Measurements from ENCODE around the gene GLUD1. TPM values are rescaled to one million over a fixed set of nuclear protein-coding genes. Genes with fewer than 3 reads are reported as not detected.
A peak's percentile ranks its signal among the peaks of the same experiment; 100 is the strongest.

The GLUD1 gene
- total and polyA plus RNA-seq, 2 donors (not counting 1 experiment from before 2014, with no cell fraction given): 130 to 327 TPM

DNA sequence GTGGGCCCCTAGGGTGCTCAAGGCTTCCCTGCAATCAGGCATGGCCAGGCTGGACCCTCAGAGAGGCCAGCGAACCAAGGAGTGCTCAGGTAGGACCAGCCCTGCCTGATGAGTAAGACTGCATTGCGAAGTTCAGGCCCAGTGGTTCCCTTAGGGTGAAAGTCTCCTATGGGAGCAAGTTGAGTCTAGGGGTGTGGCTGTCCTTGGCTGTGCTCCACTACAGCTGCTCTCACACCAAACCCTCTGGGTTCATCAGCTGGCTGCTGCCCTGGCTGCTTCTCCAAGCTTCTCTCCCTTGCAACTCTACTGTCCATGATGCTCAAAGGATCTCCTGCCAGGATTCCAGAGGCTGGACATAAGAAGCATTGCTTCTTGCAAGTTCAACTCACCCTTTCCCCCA, 55.9 kb downstream of the GLUD1 start:
- H3K9me3 ChIP-seq (ENCODE audit: control insufficient read depth, insufficient read depth, low read depth, low read length): no peaks in the 10 kb centered on the region
- TF ChIP-seq, protein P1, sequence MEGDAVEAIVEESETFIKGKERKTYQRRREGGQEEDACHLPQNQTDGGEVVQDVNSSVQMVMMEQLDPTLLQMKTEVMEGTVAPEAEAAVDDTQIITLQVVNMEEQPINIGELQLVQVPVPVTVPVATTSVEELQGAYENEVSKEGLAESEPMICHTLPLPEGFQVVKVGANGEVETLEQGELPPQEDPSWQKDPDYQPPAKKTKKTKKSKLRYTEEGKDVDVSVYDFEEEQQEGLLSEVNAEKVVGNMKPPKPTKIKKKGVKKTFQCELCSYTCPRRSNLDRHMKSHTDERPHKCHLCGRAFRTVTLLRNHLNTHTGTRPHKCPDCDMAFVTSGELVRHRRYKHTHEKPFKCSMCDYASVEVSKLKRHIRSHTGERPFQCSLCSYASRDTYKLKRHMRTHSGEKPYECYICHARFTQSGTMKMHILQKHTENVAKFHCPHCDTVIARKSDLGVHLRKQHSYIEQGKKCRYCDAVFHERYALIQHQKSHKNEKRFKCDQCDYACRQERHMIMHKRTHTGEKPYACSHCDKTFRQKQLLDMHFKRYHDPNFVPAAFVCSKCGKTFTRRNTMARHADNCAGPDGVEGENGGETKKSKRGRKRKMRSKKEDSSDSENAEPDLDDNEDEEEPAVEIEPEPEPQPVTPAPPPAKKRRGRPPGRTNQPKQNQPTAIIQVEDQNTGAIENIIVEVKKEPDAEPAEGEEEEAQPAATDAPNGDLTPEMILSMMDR (conservative IDR thresholded peaks at IDR 0.05 in 1 of 2, IDR thresholded peaks at IDR 0.05 in 1 of 2; ENCODE audit: low read depth in 1 of 2, low read length in 2 of 2): no peak
- TF ChIP-seq EZH2 (IDR thresholded peaks at IDR 0.05; ENCODE audit: low read length, missing control alignments): no peak
- H3K9ac ChIP-seq (ENCODE audit: insufficient read depth, low read length): no peak overlapping the region

DNA sequence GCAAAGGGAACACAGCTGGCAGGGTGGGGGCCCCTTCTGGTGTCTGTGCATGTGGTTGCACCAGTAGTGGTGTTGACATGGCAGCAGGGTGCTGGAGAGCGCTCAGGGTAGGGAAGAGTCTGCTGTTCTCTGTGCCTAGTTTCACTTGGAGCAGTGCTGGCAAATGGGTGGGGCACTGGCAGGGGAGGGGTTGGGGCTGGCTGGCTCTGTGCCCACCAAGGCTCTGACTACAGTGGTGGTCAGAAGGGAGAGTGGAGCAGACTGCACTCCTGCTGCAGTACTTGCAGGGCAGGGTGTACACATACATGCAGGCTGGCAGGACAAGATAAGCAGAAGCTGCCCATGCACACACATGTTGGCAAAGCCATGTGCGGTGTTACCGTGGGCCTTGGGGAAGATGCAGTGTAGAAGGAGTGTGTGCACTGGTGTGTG, 56.3 kb downstream of the GLUD1 start:
- Histone ChIP-seq H3K4me1 (ENCODE audit: control insufficient read depth, extremely low read depth, insufficient read depth, low read length) (no peaks in the 10 kb centered on the region), H4K20me1 (ENCODE audit: control insufficient read depth, extremely low read depth, insufficient read depth, low read length) (no peaks in the 10 kb centered on the region), H3K9ac (ENCODE audit: insufficient read depth, low read length) (no peak overlapping the region), H2AFZ (ENCODE audit: low read length) (no peak overlapping the region), H3K27ac (ENCODE audit: insufficient read depth, low read length) (no peak overlapping the region), H3K9me3 (ENCODE audit: control insufficient read depth, insufficient read depth, low read depth, low read length) (no peaks in the 10 kb centered on the region), H3K27me3 (ENCODE audit: control insufficient read depth, insufficient read depth, low read length) (no peaks in the 10 kb centered on the region), H3K4me2 (ENCODE audit: extremely low read depth, insufficient read depth, low read length) (no peak overlapping the region), H3K79me2 (ENCODE audit: control insufficient read depth, insufficient read depth, low read length) (no peaks in the 10 kb centered on the region), H3K36me3 (ENCODE audit: control insufficient read depth, insufficient read depth, low read length) (no peaks in the 10 kb centered on the region), H3K4me3 (replicated peaks in 1 of 4; ENCODE audit: control extremely low read depth in 1 of 4, insufficient read depth in 1 of 4, low read depth in 3 of 4, low read length in 4 of 4) (no peak overlapping the region)
- no peak for TF ChIP-seq EZH2 (IDR thresholded peaks at IDR 0.05; ENCODE audit: low read length, missing control alignments)
- TF ChIP-seq, protein P1 (conservative IDR thresholded peaks at IDR 0.05 in 1 of 2, IDR thresholded peaks at IDR 0.05 in 1 of 2; ENCODE audit: low read depth in 1 of 2, low read length in 2 of 2): no peak
- peak in 1 of 2 donors; percentile 8 for DNase-seq (ENCODE audit: low read depth in 2 of 2)

More for the DNA sequence above, 55.9 kb downstream of the GLUD1 start:
- H3K4me3 ChIP-seq (replicated peaks in 1 of 4; ENCODE audit: control extremely low read depth in 1 of 4, insufficient read depth in 1 of 4, low read depth in 3 of 4, low read length in 4 of 4): no peak overlapping the region
- no peaks in the 10 kb centered on the region for H4K20me1 ChIP-seq (ENCODE audit: control insufficient read depth, extremely low read depth, insufficient read depth, low read length)
- H3K79me2 ChIP-seq (ENCODE audit: control insufficient read depth, insufficient read depth, low read length): no peaks in the 10 kb centered on the region
- no peak overlapping the region for H3K27ac ChIP-seq (ENCODE audit: insufficient read depth, low read length)
- no peak overlapping the region for H3K4me2 ChIP-seq (ENCODE audit: extremely low read depth, insufficient read depth, low read length)
- H3K36me3 ChIP-seq (ENCODE audit: control insufficient read depth, insufficient read depth, low read length): no peaks in the 10 kb centered on the region
- DNase-seq (ENCODE audit: low read depth in 2 of 2): peak in 1 of 2 donors; percentile 21
- no peaks in the 10 kb centered on the region for H3K4me1 ChIP-seq (ENCODE audit: control insufficient read depth, extremely low read depth, insufficient read depth, low read length)
- H3K27me3 ChIP-seq (ENCODE audit: control insufficient read depth, insufficient read depth, low read length): no peaks in the 10 kb centered on the region
- H2AFZ ChIP-seq (ENCODE audit: low read length): no peak overlapping the region

DNA sequence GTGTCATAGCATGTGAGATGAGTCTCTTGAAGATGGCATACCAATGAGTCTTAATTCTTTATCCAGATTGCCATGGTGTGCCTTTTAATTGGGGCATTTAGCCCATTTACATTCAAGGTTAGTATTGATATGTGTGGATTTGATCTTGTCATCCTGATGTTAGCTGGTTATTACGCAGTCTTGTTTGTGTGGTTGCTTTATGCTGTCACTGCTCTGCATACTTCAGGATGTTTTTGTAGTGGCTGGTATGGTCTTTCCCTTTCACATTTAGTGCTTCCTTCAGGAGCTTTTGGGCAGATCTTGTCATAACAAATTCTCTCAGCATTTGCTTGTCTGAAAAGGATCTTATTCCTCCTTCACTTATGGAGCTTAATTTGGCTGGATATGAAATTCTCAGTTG, 58.0 kb downstream of the GLUD1 start:
- Histone ChIP-seq H3K27me3 (ENCODE audit: control insufficient read depth, insufficient read depth, low read length) (no peaks in the 10 kb centered on the region), H3K36me3 (ENCODE audit: control insufficient read depth, insufficient read depth, low read length) (no peaks in the 10 kb centered on the region), H3K4me1 (ENCODE audit: control insufficient read depth, extremely low read depth, insufficient read depth, low read length) (no peaks in the 10 kb centered on the region), H3K79me2 (ENCODE audit: control insufficient read depth, insufficient read depth, low read length) (no peaks in the 10 kb centered on the region), H3K27ac (ENCODE audit: insufficient read depth, low read length) (no peak overlapping the region), H3K4me3 (replicated peaks in 1 of 4; ENCODE audit: control extremely low read depth in 1 of 4, insufficient read depth in 1 of 4, low read depth in 3 of 4, low read length in 4 of 4) (no peak overlapping the region), H3K4me2 (ENCODE audit: extremely low read depth, insufficient read depth, low read length) (no peak overlapping the region), H3K9ac (ENCODE audit: insufficient read depth, low read length) (no peak overlapping the region), H2AFZ (ENCODE audit: low read length) (no peak overlapping the region), H3K9me3 (ENCODE audit: control insufficient read depth, insufficient read depth, low read depth, low read length) (no peaks in the 10 kb centered on the region), H4K20me1 (ENCODE audit: control insufficient read depth, extremely low read depth, insufficient read depth, low read length) (no peaks in the 10 kb centered on the region)
- DNase-seq (ENCODE audit: low read depth in 2 of 2): no peak
- TF ChIP-seq, protein P1 (conservative IDR thresholded peaks at IDR 0.05 in 1 of 2, IDR thresholded peaks at IDR 0.05 in 1 of 2; ENCODE audit: low read depth in 1 of 2, low read length in 2 of 2): no peak
- no peak for TF ChIP-seq EZH2 (IDR thresholded peaks at IDR 0.05; ENCODE audit: low read length, missing control alignments)

All from fibroblast of lung (primary cell).